Hematopoietic multipotent progenitor cell treated with erythropoietin and hydrocortisone succinate and interleukin-3 and kit ligand, for 6 days (in vitro differentiated cells): ENCODE results near the gene ERBIN.
A peak's percentile ranks its signal among the peaks of the same experiment; 100 is the strongest.
"Not testable (repeated sequence)": the region's sequence is repeated elsewhere in the genome, so short reads cannot be mapped to it uniquely, and the experiment has no call there.

Experiments
- DNase-seq: peaks from one replicate; pipeline ENCODE4 v3.0.0-alpha.2; 2015

ERBIN gene

DNA sequence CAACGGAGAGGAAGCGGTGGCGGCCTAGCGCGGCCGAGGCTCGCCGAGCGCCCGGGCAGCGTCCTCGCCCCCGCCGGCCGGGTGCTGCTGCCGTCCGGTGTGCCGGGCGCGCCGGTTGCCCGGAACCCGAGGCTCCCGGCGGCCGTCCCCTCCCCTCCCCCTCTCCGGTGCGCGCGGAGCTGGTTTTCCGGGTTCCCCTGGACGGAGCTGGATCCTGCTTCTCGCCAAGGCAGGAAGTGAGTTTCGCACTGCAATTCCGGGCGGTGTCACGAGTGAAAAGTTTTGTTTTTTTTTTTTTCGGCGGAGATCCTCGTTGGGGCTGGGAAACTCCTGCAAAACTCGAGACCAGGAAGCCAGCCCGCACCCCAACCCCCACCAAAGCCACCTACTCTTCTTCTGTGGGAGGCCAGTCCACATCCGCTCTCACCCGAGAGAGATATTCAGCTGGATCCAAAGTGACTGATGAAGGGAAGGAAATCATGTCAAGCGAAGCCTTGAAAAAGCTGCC lies at the start of gene ERBIN:
TSS of gene ERBIN (plus strand) at position 300 of the 508 bp plus-strand sequence. CDS start 66,144 bp downstream, outside the sequence.
- DNase-seq, result peak; percentile 82

DNA sequence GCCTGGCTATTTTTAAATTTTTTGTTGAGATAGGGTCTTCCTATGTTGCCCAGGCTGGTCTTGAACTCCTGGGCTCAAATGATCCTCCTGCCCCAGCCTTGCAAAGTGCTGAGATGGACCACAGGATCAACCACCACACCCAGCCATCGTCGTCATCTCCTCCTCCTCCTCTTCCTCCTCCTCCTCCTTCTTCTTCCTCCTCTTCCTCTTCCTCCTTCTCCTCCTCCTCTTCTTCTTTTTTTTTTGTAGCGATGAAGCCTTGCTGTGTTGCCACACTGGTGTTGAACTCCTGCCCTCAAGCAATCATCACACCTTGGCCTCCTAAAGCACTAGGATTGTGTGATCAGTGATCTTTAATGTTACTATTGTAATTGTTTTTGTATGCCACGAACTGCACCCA lies 49.4 kb upstream of the ERBIN start:
- no peak for DNase-seq

DNA sequence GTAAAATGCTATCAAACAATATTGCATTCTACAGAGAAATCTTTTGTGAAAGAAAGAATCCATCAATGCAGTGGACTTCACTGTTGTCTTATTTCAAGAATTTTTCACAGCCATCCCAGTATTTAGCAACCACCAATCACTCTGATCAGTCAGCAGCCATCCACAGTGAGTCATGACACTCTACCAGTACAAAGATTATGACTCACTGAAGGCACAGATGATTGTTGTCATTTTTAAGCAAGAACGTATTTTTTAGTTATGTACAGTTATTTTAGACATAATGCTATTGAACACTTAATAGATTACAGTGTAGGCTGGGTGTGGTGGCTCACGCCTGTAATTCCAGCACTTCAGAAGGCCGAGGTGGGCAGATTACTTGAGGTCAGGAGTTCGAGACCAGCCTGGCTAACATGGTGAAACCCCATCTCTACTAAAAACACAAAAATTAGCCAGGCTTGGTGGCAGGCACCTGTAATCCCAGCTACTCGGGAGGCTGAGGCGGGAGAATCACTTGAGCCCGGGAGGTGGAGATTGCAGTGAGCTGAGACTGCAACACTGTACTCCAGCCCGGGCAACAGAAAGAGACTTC lies 46.6 kb upstream of the ERBIN start:
- peak; percentile 11 for DNase-seq

DNA sequence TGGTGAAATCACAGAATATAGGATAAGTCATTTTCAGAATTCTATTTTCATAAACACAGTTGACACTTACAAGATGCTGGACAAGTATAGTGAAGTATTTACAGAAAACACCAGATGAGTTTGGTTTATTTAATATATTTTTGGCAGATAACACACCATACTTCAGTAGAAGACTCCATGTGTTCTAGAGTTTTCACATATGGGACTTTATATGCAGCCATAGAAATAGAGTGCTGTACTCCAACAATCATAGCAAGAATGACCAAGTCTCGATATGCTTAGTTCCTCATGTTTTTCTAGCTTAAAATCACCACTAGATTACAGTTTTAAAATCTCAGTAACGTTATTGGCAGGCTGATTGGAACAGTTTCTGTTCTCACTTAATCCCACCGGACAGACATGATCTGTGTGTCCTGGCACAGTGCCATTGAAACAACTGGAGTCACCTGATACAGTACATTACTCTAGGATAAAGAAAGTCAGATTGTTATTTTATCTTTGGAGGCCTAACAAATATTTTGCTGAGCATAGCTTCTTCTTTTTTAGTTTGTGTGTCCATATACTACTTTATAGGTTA lies 45.8 kb upstream of the ERBIN start:
- DNase-seq, result peak; percentile 53

GRCh38 chr5:65882278-65882677 lies 44.1 kb upstream of the ERBIN start:
- DNase-seq, result no peak

DNA sequence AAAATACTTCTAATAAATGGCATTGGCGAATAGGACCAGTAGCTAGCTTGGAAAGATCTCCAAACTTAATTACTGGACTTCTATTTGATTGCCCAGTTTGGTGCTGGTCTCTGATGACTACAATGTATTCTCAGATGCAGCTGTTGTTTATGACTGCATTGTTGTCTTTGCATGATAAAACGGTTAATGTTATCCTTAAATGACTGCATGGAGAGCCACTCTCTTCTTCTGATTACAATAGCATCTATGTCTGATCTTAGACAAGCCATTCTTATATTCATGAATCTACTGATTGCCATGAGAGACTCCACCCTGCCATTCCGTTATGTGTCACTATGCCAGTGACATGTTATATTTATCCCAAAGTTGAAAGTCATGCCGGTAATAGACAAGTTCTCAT lies 42.9 kb upstream of the ERBIN start:
- no peak for DNase-seq

GRCh38 chr5:65886387-65886786 lies 40.0 kb upstream of the ERBIN start:
- DNase-seq, result no peak

- not testable (repeated sequence) for DNase-seq
Observed at GRCh38 chr5:65892024-65892423, 34.4 kb upstream of the ERBIN start.

DNA sequence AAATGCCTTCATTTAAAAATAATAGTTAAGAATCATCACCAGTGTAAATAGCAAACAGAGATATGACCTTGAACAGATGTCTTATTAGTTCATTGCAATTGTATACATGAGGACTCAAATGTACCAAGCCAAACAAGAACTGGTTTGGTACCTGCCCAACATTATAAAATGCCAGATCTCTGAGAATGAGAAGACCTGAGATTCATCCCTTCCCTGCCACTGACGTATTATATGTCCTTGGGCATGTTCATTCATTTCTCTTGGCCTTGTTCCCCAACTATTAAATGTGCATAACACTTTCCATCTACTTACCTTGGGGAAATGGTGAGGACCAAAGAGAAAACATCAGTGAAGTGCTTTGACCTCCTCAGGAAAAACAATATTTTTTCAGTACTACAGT lies 33.6 kb upstream of the ERBIN start:
- DNase-seq, result no peak

DNA sequence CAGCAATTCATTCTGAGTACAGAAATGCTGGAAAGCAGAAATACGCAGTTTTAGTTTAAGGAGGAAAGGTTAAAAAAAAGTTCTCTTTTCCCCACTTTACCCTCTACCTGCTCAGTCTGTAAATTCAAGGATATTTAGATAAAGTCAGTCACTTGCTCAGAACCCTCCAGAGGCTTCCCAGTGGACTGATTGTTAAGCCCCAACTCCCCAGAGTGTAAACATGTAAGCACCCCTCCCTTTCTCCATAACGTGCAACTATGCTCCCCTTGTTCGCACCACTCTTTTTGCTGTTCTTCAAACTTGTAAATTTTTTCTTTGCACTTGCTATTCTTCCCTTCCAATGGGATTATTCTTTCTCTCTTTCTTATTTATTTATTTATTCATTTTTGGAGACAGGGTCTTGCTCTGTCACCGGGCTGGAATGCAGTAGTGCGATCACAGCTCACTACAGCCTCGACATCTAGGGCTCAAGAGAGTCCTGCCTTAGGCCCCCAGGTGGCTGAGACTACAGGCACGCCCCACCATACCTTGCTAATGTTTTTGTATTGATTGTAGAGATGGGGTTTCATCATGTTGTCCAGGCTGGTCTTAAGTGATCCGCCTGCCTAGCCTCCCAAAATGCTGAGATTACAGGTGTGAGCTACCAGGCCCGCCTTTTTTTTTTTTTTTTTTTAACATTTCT lies 32.5 kb upstream of the ERBIN start:
- no peak for DNase-seq

DNA sequence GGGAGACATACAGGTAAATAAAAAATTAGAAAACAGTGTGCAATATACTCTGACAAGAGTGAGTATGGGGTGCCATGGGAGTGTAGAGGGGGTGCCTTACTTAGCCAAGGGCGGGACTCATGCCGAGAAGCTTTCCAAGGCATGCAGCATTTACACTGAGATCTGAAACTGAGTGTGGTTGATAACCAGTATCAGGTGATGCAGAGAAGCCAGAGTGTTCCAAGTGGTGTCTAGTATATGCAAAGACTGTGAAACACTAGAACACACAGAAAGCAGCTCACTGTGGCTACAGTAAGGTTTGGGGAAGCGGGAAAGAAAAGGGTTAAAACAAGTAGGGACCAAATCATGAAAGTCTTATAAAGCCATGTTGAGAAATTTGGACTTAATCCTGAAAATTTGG lies 30.5 kb upstream of the ERBIN start:
- peak; percentile 8 for DNase-seq

DNA sequence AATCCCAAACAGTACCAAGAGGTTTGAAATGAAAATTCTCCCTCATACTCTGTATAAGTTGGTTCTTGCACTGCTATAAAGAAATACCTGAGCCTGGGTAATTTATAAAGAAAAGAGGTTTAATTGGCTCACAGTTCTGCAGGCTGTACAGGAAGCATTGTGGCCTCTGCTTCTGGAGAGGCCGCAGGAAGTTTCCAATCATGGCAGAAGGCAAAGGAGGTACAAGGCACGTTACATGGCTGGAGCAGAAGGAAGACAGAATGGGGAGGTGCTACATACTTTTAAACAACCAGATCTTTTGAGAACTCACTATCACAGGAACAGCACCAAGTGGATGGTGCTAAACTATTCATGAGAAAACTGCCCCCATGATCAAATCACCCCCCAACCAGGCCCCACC lies 25.6 kb upstream of the ERBIN start:
- DNase-seq, result no peak

GRCh38 chr5:65902104-65902503 lies 24.3 kb upstream of the ERBIN start:
- no peak for DNase-seq

GRCh38 chr5:65903581-65903980 lies 22.8 kb upstream of the ERBIN start:
- no peak for DNase-seq

GRCh38 chr5:65906256-65906655 lies 20.1 kb upstream of the ERBIN start:
- no peak for DNase-seq

DNA sequence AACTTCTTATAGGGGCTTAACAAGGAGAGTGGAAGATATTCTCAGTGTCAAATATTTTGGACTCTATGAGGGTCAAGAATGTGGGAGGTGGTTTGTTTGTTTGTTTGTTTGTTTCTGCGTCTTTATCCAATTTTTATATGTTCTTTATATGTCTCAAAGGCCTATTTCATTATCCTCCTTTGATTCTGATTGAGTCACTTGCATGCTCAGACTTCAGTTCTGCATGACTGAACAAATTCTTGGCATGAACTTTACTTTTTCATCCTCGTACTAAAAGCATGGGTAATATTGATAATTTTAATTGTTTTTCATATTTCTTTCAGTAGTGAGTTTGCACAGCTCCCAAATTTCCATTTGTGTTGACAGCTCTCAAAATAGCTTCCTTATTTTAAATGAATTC lies 19.2 kb upstream of the ERBIN start:
- DNase-seq, result no peak

- DNase-seq, result no peak
Observed at GRCh38 chr5:65910711-65911110, 15.7 kb upstream of the ERBIN start.

DNA sequence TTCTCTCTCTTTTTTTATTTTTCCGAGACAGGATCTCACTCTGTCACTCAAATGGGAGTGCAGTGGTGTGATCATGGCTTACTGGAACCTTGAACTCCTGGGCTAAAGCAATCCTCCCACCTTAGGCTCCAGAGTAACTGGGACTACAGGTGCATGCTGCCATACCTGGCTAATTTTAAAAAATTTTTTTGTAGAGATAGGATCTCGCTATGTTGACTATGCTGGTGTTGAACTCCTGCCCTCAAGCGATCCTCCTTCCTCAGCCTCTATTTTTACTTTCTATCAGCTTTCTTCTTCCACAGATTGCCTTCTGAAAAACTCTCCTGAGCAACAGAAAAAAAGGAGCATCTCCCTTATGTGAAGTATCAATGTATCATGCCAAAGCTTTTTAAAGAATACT lies 14.1 kb upstream of the ERBIN start:
- DNase-seq, result no peak

DNA sequence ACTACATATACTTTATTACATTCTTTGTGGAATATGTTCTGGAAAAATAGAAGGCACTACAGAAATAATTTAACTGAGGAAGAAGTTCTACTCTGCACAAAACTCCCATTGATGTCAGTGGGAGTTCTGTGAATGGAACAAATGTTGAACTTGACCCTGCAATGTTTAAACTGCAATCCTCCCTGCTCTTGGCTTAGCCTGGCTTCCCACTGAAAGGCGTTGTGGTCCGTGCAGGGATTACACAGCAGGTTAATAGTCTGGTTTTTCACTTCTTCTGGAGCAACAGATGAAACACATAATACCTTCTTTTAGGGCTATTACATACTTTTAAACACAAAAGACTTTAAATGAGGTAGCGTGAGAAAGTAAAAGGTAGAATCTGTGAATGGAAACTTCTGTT lies 12.9 kb upstream of the ERBIN start:
- no peak for DNase-seq

- no peak for DNase-seq
Observed at GRCh38 chr5:65914641-65915196, 11.7 kb upstream of the ERBIN start.

- DNase-seq, result not testable (repeated sequence)
Observed at GRCh38 chr5:65915661-65916060, 10.7 kb upstream of the ERBIN start.

DNA sequence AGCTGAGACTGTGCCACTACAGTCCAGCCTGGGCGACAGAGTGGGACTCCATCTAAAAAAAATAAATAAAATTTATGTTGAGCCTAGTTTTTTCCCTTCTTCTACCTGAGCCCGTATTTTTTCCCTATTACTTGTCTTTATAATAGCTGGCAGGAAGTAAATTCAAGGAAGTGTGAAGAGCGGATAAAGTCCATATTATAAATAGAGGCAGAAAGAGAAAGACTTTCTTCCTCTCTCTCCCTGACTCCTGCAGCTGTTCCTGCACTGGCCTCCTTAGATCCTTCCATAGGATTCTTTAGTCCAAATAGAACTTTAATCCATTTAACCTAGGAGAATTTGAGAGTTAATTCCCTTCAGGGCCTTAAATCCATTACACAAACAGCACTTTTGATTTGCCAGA lies 10.3 kb upstream of the ERBIN start:
- no peak for DNase-seq

- DNase-seq, result peak; percentile 17
Observed at GRCh38 chr5:65916636-65917035, 9.7 kb upstream of the ERBIN start.

GRCh38 chr5:65919773-65920172 lies 6.6 kb upstream of the ERBIN start:
- no peak for DNase-seq
